IMR-90 (cell line): ENCODE data around the gene SLC35F3.

Experiments used
- CEBPB ChIP-seq: IDR thresholded peaks from 2 replicates; pipeline ENCODE4 v1.6.1; 2012; ENCODE audit warnings: low read depth, low read length, improper control_type of control experiment
- CTCF ChIP-seq: conservative IDR thresholded peaks from 2 replicates; pipeline ENCODE4 v1.5.1; 2012; ENCODE audit warnings: mild to moderate bottlenecking, low read depth, low read length, improper control_type of control experiment
- ELK1 ChIP-seq: fragments of 150-350 bp; IDR thresholded peaks from 2 replicates; pipeline ENCODE4 v1.6.1; 2016; ENCODE audit warnings: low read depth, mild to moderate bottlenecking, low read length, moderate library complexity, borderline replicate concordance
- FOS ChIP-seq: fragments of 150-350 bp; IDR thresholded peaks from 2 replicates; pipeline ENCODE4 v1.6.1; 2016; ENCODE audit warnings: low read depth, low read length
- MAFK ChIP-seq: IDR thresholded peaks from 2 replicates; pipeline ENCODE4 v1.6.1; 2012; ENCODE audit warnings: low read depth, low read length, improper control_type of control experiment
- MAZ ChIP-seq: IDR thresholded peaks from 2 replicates; pipeline ENCODE4 v1.6.1; 2012; ENCODE audit warnings: low read depth, mild to moderate bottlenecking, low read length, improper control_type of control experiment, moderate library complexity, borderline replicate concordance
- MXI1 ChIP-seq: IDR thresholded peaks from 2 replicates; pipeline ENCODE4 v1.6.1; 2012; ENCODE audit warnings: low read depth, mild to moderate bottlenecking, low read length, moderate library complexity, borderline replicate concordance
- NFE2L2 ChIP-seq: fragments of 150-350 bp; IDR thresholded peaks from 2 replicates; pipeline ENCODE4 v1.6.1; 2016; ENCODE audit warnings: low read depth, mild to moderate bottlenecking, low read length
- POLR2A ChIP-seq: IDR thresholded peaks from 2 replicates; pipeline ENCODE4 v1.6.1; 2012; ENCODE audit warnings: mild to moderate bottlenecking, low read depth, low read length
- RAD21 ChIP-seq: IDR thresholded peaks from 2 replicates; pipeline ENCODE4 v1.6.1; 2012; ENCODE audit warnings: low read length, improper control_type of control experiment
- RCOR1 ChIP-seq: IDR thresholded peaks from 2 replicates; pipeline ENCODE4 v1.6.1; 2012; ENCODE audit warnings: mild to moderate bottlenecking, low read length, improper control_type of control experiment; ENCODE audit not compliant: insufficient replicate concordance
- RFX5 ChIP-seq: IDR thresholded peaks from 2 replicates; pipeline ENCODE4 v1.8.0; 2012; ENCODE audit warnings: low read depth, mild to moderate bottlenecking, low read length, moderate library complexity
- SMC3 ChIP-seq: fragments of 150-350 bp; IDR thresholded peaks from 2 replicates; pipeline ENCODE4 v1.6.1; 2016; ENCODE audit warnings: low read depth, mild to moderate bottlenecking, antibody characterized with exemption, low read length, moderate library complexity
- USF2 ChIP-seq: fragments of 150-350 bp; IDR thresholded peaks from 2 replicates; pipeline ENCODE4 v1.6.1; 2017; ENCODE audit warnings: mild to moderate bottlenecking, antibody characterized with exemption, low read length, low read depth

GRCh38 chr1:234296496-234296895 is 392.0 kb downstream of the SLC35F3 start:
- TF ChIP-seq CTCF (no peak), USF2 (no peak), POLR2A (no peak), RAD21 (no peak), CEBPB (no peak), MXI1 (no peak), RCOR1 (no peak), MAFK (no peak), SMC3 (no peak), ELK1 (no peak), RFX5 (no peak), FOS (no peak), NFE2L2 (no peak), MAZ (no peak)
